Endothelial cell (in vitro differentiated cells): Measurements from ENCODE around the gene TMEM200B. TPM values are rescaled to one million over a fixed set of nuclear protein-coding genes. Genes with fewer than 3 reads are reported as not detected.
A peak's percentile ranks its signal among the peaks of the same experiment; 100 is the strongest.

Source experiments
- DNase-seq: peaks from one replicate; pipeline ENCODE4 v3.0.0; 2021; ENCODE audit warnings: low spot score
- H3K27ac Mint-ChIP-seq: one replicate; pipeline ENCODE4 v1.8.0; 2021; ENCODE audit warnings: mixed read lengths, inconsistent platforms; ENCODE audit not compliant: unreplicated experiment
- H3K27me3 Mint-ChIP-seq: one replicate; pipeline ENCODE4 v1.8.0; 2021; ENCODE audit warnings: mild to moderate bottlenecking, moderate library complexity, mixed read lengths, inconsistent platforms; ENCODE audit not compliant: unreplicated experiment
- H3K36me3 Mint-ChIP-seq: one replicate; pipeline ENCODE4 v1.8.0; 2021; ENCODE audit warnings: mild to moderate bottlenecking, low read depth, mixed read lengths, inconsistent platforms; ENCODE audit not compliant: unreplicated experiment
- H3K4me1 Mint-ChIP-seq: one replicate; pipeline ENCODE4 v1.8.0; 2021; ENCODE audit warnings: mild to moderate bottlenecking, mixed read lengths, inconsistent platforms; ENCODE audit not compliant: unreplicated experiment
- H3K4me3 Mint-ChIP-seq: one replicate; pipeline ENCODE4 v1.8.0; 2021; ENCODE audit warnings: mild to moderate bottlenecking, mixed read lengths, inconsistent platforms; ENCODE audit not compliant: unreplicated experiment
- H3K9me3 Mint-ChIP-seq: one replicate; pipeline ENCODE4 v1.8.0; 2021; ENCODE audit warnings: mixed read lengths, inconsistent platforms; ENCODE audit not compliant: unreplicated experiment
- CTCF ChIP-seq: fragments of 200-600 bp; sonication (generic); IDR thresholded peaks from one replicate; pipeline ENCODE4 v1.5.0; 2021; ENCODE audit warnings: antibody characterized with exemption; ENCODE audit not compliant: unreplicated experiment
- total RNA-seq: library from RNA; stranded (reverse); fragmentation: NEBNext Ultra II Directional; extraction: Animal tissue kit (Norgen Biotek cat#: 25700); gene quantifications from one replicate; pipeline ENCODE4 v1.2.1, GENCODE V29; 2021; ENCODE audit not compliant: unreplicated experiment

Gene TMEM200B
- total RNA-seq, 1 donor from 2014 or later: 0.95 TPM

- H3K36me3 Mint-ChIP-seq: peaks cover 61% of the 10 kb centered on the region
- no peaks in the 10 kb centered on the region for H3K9me3 Mint-ChIP-seq
- H3K4me3 Mint-ChIP-seq: peak overlapping the region; percentile 71
- no peak overlapping the region for H3K27ac Mint-ChIP-seq
- DNase-seq: no peak
- H3K27me3 Mint-ChIP-seq: peaks cover 5% of the 10 kb centered on the region
- TF ChIP-seq CTCF: no peak
- H3K4me1 Mint-ChIP-seq: no peaks in the 10 kb centered on the region
Measured at GRCh38 chr1:29148656-29149491, 25.2 kb upstream of the TMEM200B start.

GRCh38 chr1:29145739-29146437, 22.2 kb upstream of the TMEM200B start:
- H3K27me3 Mint-ChIP-seq: peaks cover 6% of the 10 kb centered on the region
- H3K9me3 Mint-ChIP-seq: no peaks in the 10 kb centered on the region
- H3K36me3 Mint-ChIP-seq: peaks cover 50% of the 10 kb centered on the region
- H3K4me1 Mint-ChIP-seq: no peaks in the 10 kb centered on the region
- DNase-seq: no peak
- H3K4me3 Mint-ChIP-seq: no peak overlapping the region
- H3K27ac Mint-ChIP-seq: peak overlapping the region; percentile 65
- TF ChIP-seq CTCF: no peak

- DNase-seq: no peak
- Mint-ChIP-seq H3K27ac (no peak overlapping the region), H3K36me3 (peaks cover 39% of the 10 kb centered on the region), H3K27me3 (peaks cover 6% of the 10 kb centered on the region), H3K4me3 (no peak overlapping the region), H3K9me3 (no peaks in the 10 kb centered on the region), H3K4me1 (no peaks in the 10 kb centered on the region)
- no peak for TF ChIP-seq CTCF
Measured at GRCh38 chr1:29144178-29144577, 20.5 kb upstream of the TMEM200B start.

GRCh38 chr1:29142714-29143113, 19.0 kb upstream of the TMEM200B start:
- Mint-ChIP-seq H3K4me1 (no peaks in the 10 kb centered on the region), H3K36me3 (peaks cover 24% of the 10 kb centered on the region), H3K4me3 (no peak overlapping the region), H3K9me3 (no peaks in the 10 kb centered on the region), H3K27me3 (peaks cover 4% of the 10 kb centered on the region), H3K27ac (peak overlapping the region; percentile 2)
- TF ChIP-seq CTCF: no peak
- DNase-seq: no peak
